ENCODE data around the gene SIDT2.
A peak's percentile ranks its signal among the peaks of the same experiment; 100 is the strongest.

- TF ChIP-seq EZH2 (IDR thresholded peaks at IDR 0.05; ENCODE audit: borderline replicate concordance, insufficient read depth, low read length, poor library complexity, severe bottlenecking) = no peak
- no peak for TF ChIP-seq CTCF (IDR thresholded peaks at IDR 0.05; ENCODE audit: poor library complexity, severe bottlenecking)
- no peak for TF ChIP-seq POLR2AphosphoS5 (IDR thresholded peaks at IDR 0.05)
- TF ChIP-seq REST (IDR thresholded peaks at IDR 0.05; ENCODE audit: borderline replicate concordance) = peak; percentile 72
- TF ChIP-seq EP300 (conservative IDR thresholded peaks at IDR 0.05; ENCODE audit: poor library complexity, severe bottlenecking) = peak; percentile 64
- TF ChIP-seq RAD21 (conservative IDR thresholded peaks at IDR 0.05) = peak; percentile 45
- TF ChIP-seq MXI1 (conservative IDR thresholded peaks at IDR 0.05; ENCODE audit: poor library complexity, severe bottlenecking) = peak; percentile 97
Observed at GRCh38 chr11:117143871-117144476, 34.6 kb upstream of the SIDT2 start, which contains the start of gene PAFAH1B2.

All from neural cell (in vitro differentiated cells).